Bronchial epithelial cell (primary cell): Measurements from ENCODE around the gene RASSF1. TPM values are rescaled to one million over a fixed set of nuclear protein-coding genes. Genes with fewer than 3 reads are reported as not detected.

Experiments used
- DNase-seq: peaks from one replicate; pipeline ENCODE4 v3.0.0-alpha.2; 2010; ENCODE audit warnings: low read depth
- FAIRE-seq: peaks from 2 replicates; lab custom pipeline; 2011; peaks lifted over from hg19 to GRCh38; lab: Jason Lieb, UNC
- H3K27me3 ChIP-seq: 2 replicates; pipeline ENCODE4 v1.5.1; 2011; ENCODE audit warnings: low read length; ENCODE audit not compliant: control insufficient read depth, insufficient read depth
- H3K36me3 ChIP-seq: 2 replicates; pipeline ENCODE4 v1.5.1; 2011; ENCODE audit warnings: low read length; ENCODE audit not compliant: control insufficient read depth, insufficient read depth
- H3K4me3 ChIP-seq: 2 replicates; pipeline ENCODE4 v1.5.1; 2011; ENCODE audit warnings: mild to moderate bottlenecking, low read depth, low read length, control low read depth
- total RNA-seq: library from RNA; depleted of rRNA; stranded (reverse); fragments of >200 nt; gene quantifications from 2 replicates; pipeline ENCODE4 v1.2.1, GENCODE V29; 2014
- TF ChIP-seq, protein P1 (sequence below): IDR thresholded peaks from 2 replicates; pipeline ENCODE4 v1.5.1; 2011; ENCODE audit warnings: mild to moderate bottlenecking, moderate library complexity, low read length, control low read depth, inconsistent platforms; ENCODE audit not compliant: insufficient read depth, severe bottlenecking

Gene RASSF1
- total RNA-seq, 1 donor from 2014 or later, result 25.5 TPM

DNA sequence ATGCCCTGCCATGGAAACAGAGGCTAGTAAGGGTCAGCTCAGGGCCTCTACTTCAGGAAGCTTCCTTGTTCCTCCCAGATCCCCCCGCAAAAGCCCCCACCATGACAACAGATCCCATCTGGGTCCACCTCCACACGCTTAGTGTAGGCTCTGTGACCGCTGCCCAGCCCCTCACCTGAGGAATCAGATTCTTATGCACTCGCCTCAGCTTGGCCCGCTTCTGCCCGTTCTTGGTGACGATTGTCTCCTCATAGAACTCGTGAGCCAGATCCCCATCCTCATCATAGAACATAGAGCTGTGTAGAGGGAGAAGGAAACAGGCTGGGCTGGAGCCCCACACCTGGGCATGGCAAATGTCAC, 14.5 kb downstream of the RASSF1 start:
- Histone ChIP-seq H3K36me3 (peaks cover 20% of the 10 kb centered on the region), H3K27me3 (no peaks in the 10 kb centered on the region), H3K4me3 (no peak overlapping the region)
- TF ChIP-seq, protein P1, sequence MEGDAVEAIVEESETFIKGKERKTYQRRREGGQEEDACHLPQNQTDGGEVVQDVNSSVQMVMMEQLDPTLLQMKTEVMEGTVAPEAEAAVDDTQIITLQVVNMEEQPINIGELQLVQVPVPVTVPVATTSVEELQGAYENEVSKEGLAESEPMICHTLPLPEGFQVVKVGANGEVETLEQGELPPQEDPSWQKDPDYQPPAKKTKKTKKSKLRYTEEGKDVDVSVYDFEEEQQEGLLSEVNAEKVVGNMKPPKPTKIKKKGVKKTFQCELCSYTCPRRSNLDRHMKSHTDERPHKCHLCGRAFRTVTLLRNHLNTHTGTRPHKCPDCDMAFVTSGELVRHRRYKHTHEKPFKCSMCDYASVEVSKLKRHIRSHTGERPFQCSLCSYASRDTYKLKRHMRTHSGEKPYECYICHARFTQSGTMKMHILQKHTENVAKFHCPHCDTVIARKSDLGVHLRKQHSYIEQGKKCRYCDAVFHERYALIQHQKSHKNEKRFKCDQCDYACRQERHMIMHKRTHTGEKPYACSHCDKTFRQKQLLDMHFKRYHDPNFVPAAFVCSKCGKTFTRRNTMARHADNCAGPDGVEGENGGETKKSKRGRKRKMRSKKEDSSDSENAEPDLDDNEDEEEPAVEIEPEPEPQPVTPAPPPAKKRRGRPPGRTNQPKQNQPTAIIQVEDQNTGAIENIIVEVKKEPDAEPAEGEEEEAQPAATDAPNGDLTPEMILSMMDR, result no peak
- DNase-seq (no peak), FAIRE-seq (no peak)

DNA sequence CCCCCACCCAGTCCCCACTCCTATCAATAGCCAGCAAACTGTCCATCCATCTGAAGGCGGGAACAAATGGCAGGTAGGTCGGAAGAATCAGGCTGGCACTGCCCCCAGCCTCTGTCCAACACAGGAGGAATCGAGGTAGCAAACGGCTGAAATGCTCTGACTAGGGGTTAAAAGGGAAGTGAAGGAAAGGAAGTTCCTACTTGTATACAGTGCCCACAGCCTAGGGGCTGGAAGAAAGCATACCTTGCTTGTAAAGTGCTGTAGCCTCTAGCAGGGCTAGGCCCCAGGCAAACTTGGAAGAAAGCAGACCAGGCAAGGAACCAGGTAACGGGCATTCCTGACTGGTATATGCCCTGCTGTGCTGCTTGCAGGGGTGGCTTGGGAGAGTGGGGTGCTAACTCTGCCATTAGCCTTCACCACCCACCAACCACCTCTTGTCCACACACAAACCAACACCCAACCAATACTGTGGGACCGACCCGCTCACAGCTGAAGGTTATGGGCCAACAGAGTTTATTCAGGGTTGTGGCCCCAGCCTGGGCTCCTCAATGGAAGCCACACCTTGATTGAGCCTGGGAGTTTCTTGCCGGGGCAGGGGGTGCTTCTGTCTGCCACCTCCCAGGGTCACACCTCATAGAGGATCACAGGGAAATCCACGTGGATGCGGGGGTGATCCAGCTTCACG, 15.0 kb downstream of the RASSF1 start:
- FAIRE-seq, result no peak

DNA sequence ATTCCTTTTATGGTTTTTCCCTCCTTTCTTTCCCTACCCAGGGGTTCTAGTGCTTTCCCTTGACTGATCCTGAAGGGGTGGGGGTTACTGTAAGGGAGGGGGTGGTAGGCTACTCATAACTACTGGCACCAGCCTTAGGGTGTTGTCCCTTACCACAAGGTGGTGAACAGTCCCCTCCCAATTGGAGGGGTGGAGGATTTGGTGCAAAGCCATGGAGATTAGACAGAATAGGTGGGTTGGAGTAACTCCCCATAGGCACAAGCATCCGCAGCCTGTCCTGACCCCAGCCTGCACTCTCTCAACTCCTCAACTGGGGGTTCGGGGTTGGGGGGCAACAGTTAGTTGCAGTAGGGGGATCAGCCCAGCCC, 15.5 kb downstream of the RASSF1 start:
- Histone ChIP-seq H3K4me3 (no peak overlapping the region), H3K36me3 (peaks cover 10% of the 10 kb centered on the region), H3K27me3 (no peaks in the 10 kb centered on the region)
- TF ChIP-seq, protein P1, result no peak
- no peak for FAIRE-seq
- DNase-seq, result no peak

More for the DNA sequence above, 15.0 kb downstream of the RASSF1 start:
- TF ChIP-seq, protein P1, result no peak
- DNase-seq, result no peak
- no peaks in the 10 kb centered on the region for H3K27me3 ChIP-seq
- peaks cover 15% of the 10 kb centered on the region for H3K36me3 ChIP-seq
- no peak overlapping the region for H3K4me3 ChIP-seq

DNA sequence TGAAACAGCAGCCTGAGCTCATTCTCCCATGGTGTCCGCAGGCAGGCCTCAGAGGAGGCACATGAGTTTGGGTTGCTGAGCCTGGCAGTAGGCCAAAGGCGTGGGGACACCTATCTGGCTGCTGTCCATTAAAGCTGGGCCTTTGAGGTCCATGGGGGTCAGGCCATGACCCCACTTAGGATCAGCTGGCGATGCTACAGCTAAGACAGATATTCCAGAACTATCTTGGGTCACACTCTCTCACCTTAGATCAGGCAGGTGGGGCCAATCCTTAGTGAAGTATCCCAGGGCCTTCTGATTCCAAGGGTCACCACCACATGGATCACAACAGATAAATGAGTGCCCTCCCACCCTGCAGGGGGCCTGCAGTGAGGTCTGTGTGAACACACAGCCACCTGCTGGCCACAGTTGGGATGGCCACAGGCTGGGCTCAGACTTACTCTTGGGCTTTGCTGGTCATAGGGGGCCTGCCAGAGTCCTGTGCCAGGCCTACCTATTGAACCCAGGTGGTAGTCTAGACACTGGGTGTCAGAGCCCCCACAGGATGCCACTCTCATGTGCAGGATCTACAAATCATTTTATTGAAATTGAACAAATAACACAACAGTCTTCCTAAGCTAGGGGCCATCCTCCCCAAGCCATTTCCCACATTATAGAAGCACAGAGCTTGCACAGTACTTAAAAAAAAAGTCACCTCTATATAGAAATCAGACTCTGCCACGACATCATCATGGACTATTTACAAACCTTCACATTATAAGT, 16.1 kb downstream of the RASSF1 start:
- TF ChIP-seq, protein P1, result peak; percentile 87
- peaks cover 12% of the 10 kb centered on the region for H3K36me3 ChIP-seq
- FAIRE-seq (no peak), DNase-seq (peak; percentile 49)
- H3K4me3 ChIP-seq, result no peak overlapping the region
- no peaks in the 10 kb centered on the region for H3K27me3 ChIP-seq

DNA sequence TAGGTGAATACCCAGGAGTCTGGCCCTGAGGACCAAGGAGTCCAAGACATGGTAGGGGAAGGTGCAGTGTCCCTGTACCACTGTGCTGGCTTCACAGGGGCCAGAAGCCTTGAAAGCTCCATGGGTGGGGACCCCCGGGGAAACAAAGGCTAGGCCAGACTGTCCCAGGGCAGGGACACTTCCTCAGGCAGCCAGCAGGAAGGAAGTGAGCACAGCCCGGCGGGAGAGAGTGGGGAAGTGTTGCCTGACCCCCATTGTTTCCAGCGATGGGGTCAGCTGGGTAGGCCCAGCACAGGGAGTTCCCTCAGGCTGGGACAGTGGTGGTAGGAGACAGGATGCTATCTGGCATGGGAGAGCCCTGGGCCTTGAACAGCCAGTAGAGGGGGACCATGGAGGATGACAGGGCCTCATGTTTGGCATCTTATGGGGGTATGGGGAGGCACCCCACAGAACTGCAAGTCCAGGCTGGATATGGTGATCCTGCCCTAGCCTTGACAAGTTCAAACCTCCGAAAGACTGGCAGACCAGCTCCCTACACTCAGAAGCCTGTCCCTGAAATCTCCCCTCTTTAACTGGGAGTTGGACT, 16.9 kb downstream of the RASSF1 start:
- no peak overlapping the region for H3K4me3 ChIP-seq
- FAIRE-seq (no peak), DNase-seq (no peak)
- peaks cover 18% of the 10 kb centered on the region for H3K36me3 ChIP-seq
- H3K27me3 ChIP-seq, result no peaks in the 10 kb centered on the region
- TF ChIP-seq, protein P1, result no peak
